GM13976 (cell line): Measurements from ENCODE around the gene SLC38A6.
A peak's percentile ranks its signal among the peaks of the same experiment; 100 is the strongest.

Experiments used
- DNase-seq: peaks from one replicate; pipeline ENCODE4 v3.0.0; 2012; ENCODE audit warnings: low spot score
- CTCF ChIP-seq: IDR thresholded peaks from 2 replicates; pipeline ENCODE4 v1.5.1; 2012; ENCODE audit warnings: borderline replicate concordance, mild to moderate bottlenecking; ENCODE audit not compliant: insufficient read depth; ENCODE audit errors: extremely low read depth, missing control alignments, control extremely low read depth
- in situ Hi-C: fragments of 300-500 bp; cut with MboI; formaldehyde crosslinking; loops from one replicate; pipeline ENCODE4 v1.12.0; 2022; ENCODE audit warnings: low sequenced_read_pairs, mixed read lengths, inconsistent platforms; ENCODE audit not compliant: unreplicated experiment

SLC38A6 gene

DNA sequence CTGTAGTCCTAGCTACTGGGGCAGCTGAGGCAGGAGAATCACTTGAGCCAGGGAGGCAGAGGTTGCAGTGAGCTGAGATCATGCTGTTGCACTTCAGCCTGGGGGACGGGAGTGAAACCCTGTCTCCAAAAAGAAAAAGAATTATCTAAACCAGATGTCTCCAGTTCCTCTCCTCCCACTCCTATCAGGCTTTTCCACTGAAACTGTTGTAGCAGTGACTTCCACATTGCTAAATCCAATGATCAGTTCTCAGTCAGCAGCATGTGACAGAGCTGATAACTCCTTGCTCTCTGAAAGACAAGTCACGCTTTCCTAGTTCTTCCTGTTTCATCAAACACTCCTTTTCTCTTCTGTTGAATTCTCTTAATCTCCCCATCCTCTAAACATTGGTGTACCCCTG, 8.6 kb downstream of the SLC38A6 start:
- no peak for DNase-seq
- in situ Hi-C loops: no loop called here
- TF ChIP-seq CTCF: no peak

- no peak for DNase-seq
- in situ Hi-C loops: no loop called here
- TF ChIP-seq CTCF: no peak
Measured at GRCh38 chr14:60998617-60999016, 17.6 kb downstream of the SLC38A6 start.

GRCh38 chr14:60999536-60999935, 18.5 kb downstream of the SLC38A6 start:
- no peak for TF ChIP-seq CTCF
- DNase-seq: no peak
- in situ Hi-C loops: no loop called here

GRCh38 chr14:61003571-61003970, 22.5 kb downstream of the SLC38A6 start:
- TF ChIP-seq CTCF: no peak
- DNase-seq: no peak
- in situ Hi-C loops: no loop called here

- no peak for TF ChIP-seq CTCF
- DNase-seq: no peak
- in situ Hi-C loops: no loop called here
Measured at GRCh38 chr14:61019537-61019936, 38.5 kb downstream of the SLC38A6 start.

DNA sequence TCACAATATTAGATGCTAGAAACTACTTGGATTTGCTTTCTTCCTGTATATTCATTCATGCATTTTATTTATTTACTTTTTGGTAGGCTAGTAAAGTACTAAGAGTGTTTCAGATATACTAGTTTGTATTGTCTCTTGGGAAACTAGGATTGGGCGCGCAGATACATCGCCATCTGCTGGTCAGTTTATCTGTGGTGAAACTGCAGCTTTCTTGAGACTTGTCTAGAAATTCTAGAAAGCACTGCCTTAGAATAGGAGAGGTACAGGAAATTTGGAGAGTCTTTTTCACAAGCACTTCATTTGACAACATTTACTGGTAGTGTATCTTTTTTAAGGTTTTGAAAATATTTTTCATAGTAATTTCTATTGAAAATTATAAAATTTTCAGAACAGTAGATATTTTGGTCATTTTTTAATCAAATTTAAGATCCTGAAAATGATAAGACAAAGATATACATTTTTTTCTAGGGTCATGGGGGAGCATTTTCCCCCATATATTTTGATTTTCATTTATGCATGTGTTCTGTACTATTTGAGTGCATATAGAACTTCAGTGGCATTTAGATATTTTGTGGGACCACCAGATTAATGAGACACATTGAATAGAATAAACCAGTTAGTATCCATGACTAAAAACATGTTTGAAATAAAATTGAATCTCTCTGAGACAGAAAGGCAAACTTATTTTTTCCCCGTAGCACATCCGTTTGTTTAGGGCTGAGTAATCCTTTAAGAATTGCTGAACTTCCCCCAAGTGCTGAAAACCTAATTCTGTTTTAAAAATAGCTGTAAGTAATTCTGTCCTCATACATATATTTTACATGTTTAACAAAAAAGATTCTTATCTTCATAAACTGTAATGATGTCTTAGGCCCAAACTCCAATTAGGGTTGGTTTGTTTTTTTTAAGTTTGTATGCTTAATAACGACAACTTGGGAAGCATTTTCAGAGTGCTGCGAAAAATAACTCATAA, 44.5 kb downstream of the SLC38A6 start:
- in situ Hi-C loops: loop anchor here (10.0 kb wide), 1 partner anchor 401 kb away; no protein-coding TSS in a partner anchor
- DNase-seq: peak; percentile 46
- peak; percentile 61 for TF ChIP-seq CTCF
